HepG2 (cell line): Measurements from ENCODE around the gene MGAT5. TPM values are rescaled to one million over a fixed set of nuclear protein-coding genes. Genes with fewer than 3 reads are reported as not detected.

Experiments
- ATAC-seq: fragments of 200-7000 bp; cut with Tn5 transposase; 3 replicates; pipeline ENCODE4 v1.9.1; 2020; ENCODE audit warnings: mild to moderate bottlenecking, moderate library complexity
- BruUV-seq: library from RNA; stranded (reverse); fragments of 400-500 nt; replicated peaks from 2 replicates; lab custom pipeline; 2021; lab: Mats Ljungman, UMichigan
- CTCF ChIA-PET: fragments of 300-600 bp; formaldehyde crosslinking; extraction: SDS; loops from one replicate; lab custom pipeline; 2021; ENCODE audit warnings: low total read pairs, inconsistent platforms, low intra/inter-chr PET ratio; lab: Yijun Ruan, JAX
- POLR2A ChIA-PET: fragments of 350-600 bp; sonication (Branson Sonifier 250); formaldehyde crosslinking; loops from one replicate; lab custom pipeline; 2020; ENCODE audit warnings: antibody characterized with exemption, inconsistent platforms; lab: Yijun Ruan, JAX
- DNase-seq: peaks from one replicate; pipeline ENCODE4 v3.0.0-alpha.2; 2015; ENCODE audit warnings: low spot score
- FAIRE-seq: peaks from 3 replicates; lab custom pipeline; 2011; peaks lifted over from hg19 to GRCh38; lab: Jason Lieb, UNC
- H2AFZ ChIP-seq: one replicate; pipeline ENCODE4 v1.6.1; 2011; ENCODE audit warnings: low read length, inconsistent platforms
- H3K27ac ChIP-seq: fragments of 300-600 bp; 3 replicates; pipeline ENCODE4 v1.8.0; 2011; ENCODE audit warnings: mixed run types, mild to moderate bottlenecking, mixed read lengths, low read length, inconsistent platforms; ENCODE audit not compliant: insufficient read depth; ENCODE audit errors: extremely low read length
- H3K27me3 ChIP-seq, 2 experiments: fragments of 200-600 bp in 1 of 2; 2 replicates in 1 of 2; 3 replicates in 1 of 2; pipeline versions ENCODE4 v1.6.0 to v1.8.0; 2011; ENCODE audit warnings: low read length in 2 of 2, mild to moderate bottlenecking in 2 of 2, moderate library complexity in 2 of 2, inconsistent platforms in 1 of 2; ENCODE audit not compliant: insufficient read depth in 2 of 2, control insufficient read depth in 1 of 2
- H3K36me3 ChIP-seq, 2 experiments: fragments of 200-600 bp in 1 of 2; replicated peaks in 1 of 2; 2 replicates in 1 of 2; 3 replicates in 1 of 2; pipeline versions ENCODE4 v1.5.1 to v1.8.0; 2011; ENCODE audit warnings: low read length in 2 of 2, inconsistent platforms in 1 of 2; ENCODE audit not compliant: insufficient read depth in 2 of 2, control insufficient read depth in 1 of 2
- H3K4me1 ChIP-seq: 2 replicates; pipeline ENCODE4 v1.5.1; 2012; ENCODE audit warnings: low read length, inconsistent platforms; ENCODE audit not compliant: insufficient read depth
- H3K4me2 ChIP-seq: 2 replicates; pipeline ENCODE4 v1.6.0; 2011; ENCODE audit warnings: low read depth, low read length, inconsistent platforms
- H3K4me3 ChIP-seq, 3 experiments: fragments of 200-600 bp in 1 of 3; sonication (generic), shearing (Covaris generic) in 1 of 3; replicated peaks in 1 of 3; 2 replicates each; pipeline ENCODE4 v1.5.1; 2011 to 2016; ENCODE audit warnings: low read length in 3 of 3, inconsistent platforms in 2 of 3, low read depth in 2 of 3, mild to moderate bottlenecking in 2 of 3, control low read depth in 1 of 3, mixed read lengths in 1 of 3; ENCODE audit not compliant: insufficient read depth in 1 of 3
- H3K79me2 ChIP-seq: one replicate; pipeline ENCODE4 v1.6.1; 2011; ENCODE audit warnings: low read length, inconsistent platforms; ENCODE audit not compliant: insufficient read depth
- H3K9ac ChIP-seq: 2 replicates; pipeline ENCODE4 v1.6.0; 2011; ENCODE audit warnings: mild to moderate bottlenecking, low read depth, low read length, inconsistent platforms; ENCODE audit not compliant: insufficient read depth
- H3K9me3 ChIP-seq: 2 replicates; pipeline ENCODE4 v1.5.1; 2012; ENCODE audit warnings: mild to moderate bottlenecking, low read length
- H4K20me1 ChIP-seq: 2 replicates; pipeline ENCODE4 v1.6.0; 2011; ENCODE audit warnings: inconsistent platforms, mild to moderate bottlenecking, low read length, moderate library complexity; ENCODE audit not compliant: insufficient read depth
- CREB1 ChIP-seq, 2 experiments: fragments of 450-650 bp in 1 of 2; IDR thresholded peaks; 2 replicates each; pipeline ENCODE4 v1.6.1; 2016 to 2017; ENCODE audit warnings: control low read depth in 1 of 2, mild to moderate bottlenecking in 1 of 2, missing compliant biosample characterization in 1 of 2, missing genetic modification characterization in 1 of 2
- FOSL2 ChIP-seq: sonication (generic); formaldehyde crosslinking; IDR thresholded peaks from 2 replicates; pipeline ENCODE4 v1.4.0; 2020; ENCODE audit warnings: missing genetic modification reagents
- MTA1 ChIP-seq: sonication (generic); formaldehyde crosslinking; IDR thresholded peaks from 2 replicates; pipeline ENCODE4 v1.4.0; 2020; ENCODE audit warnings: missing genetic modification reagents, mild to moderate bottlenecking, borderline replicate concordance
- RBM22 ChIP-seq: fragments of 200-400 bp; formaldehyde crosslinking; optimal IDR thresholded peaks from 2 replicates; pipeline ENCODE3; 2017; ENCODE audit warnings: mild to moderate bottlenecking, low read length, moderate library complexity
- WGBS: methylation state at CpG from one replicate; pipeline ENCODE4 v1.1.6; 2017; ENCODE audit warnings: low lambda C conversion rate; 5-methylcytosine and 5-hydroxymethylcytosine counted together
- in situ Hi-C: cut with HindIII; loops from 2 replicates; pipeline ENCODE4 v1.10.0; 2017; ENCODE audit warnings: low pct_unique_long_range_greater_than_20kb; ENCODE audit not compliant: extremely low pct_ligation_motif_present
- intact Hi-C: fragments of 100-400 bp; cut with micrococcal nuclease; formaldehyde crosslinking; loops from one replicate; pipeline ENCODE4 v1.10.0; 2022; ENCODE audit not compliant: unreplicated experiment
- polyA plus RNA-seq, 8 experiments: library from polyadenylated mRNA; depleted of rRNA in 3 of 8; stranded (reverse) in 7 of 8; unstranded in 1 of 8; fragments of >200 nt; fragmentation: Illumina TruSeq in 4 of 8; extraction: Trizol in 4 of 8; gene quantifications; 2 replicates each; pipeline versions ENCODE4 v1.2.1 to v1.2.3, GENCODE V29; 2011 to 2016; ENCODE audit warnings: low read depth in 4 of 8, missing spikeins in 1 of 8, mixed read lengths in 1 of 8; ENCODE audit not compliant: insufficient read depth in 1 of 8
- total RNA-seq, 5 experiments: library from RNA; depleted of rRNA; stranded (reverse); fragments of >200 nt; fragmentation: Illumina TruSeq; extraction: Trizol; gene quantifications; 2 replicates each; pipeline ENCODE4 v1.2.3, GENCODE V29; 2016; ENCODE audit warnings: low read depth in 1 of 5

The MGAT5 gene
- total and polyA plus RNA-seq, 2 of the 13 experiments (the other 11 are each of a cell fraction or from before 2014, with no cell fraction given) = 33.1 to 60.2 TPM

GRCh38 chr2:134416637-134417036, 162.8 kb downstream of the MGAT5 start:
- Histone ChIP-seq H3K4me2 (peak overlapping the region; percentile 83), H3K9ac (no peak overlapping the region), H3K27me3 (no peaks in the 10 kb centered on the region), H3K4me3 (peak overlapping the region; percentile 19 to 74 (median 68); a peak in 3 of 6 replicates), H3K9me3 (no peaks in the 10 kb centered on the region), H3K27ac (no peak overlapping the region), H3K36me3 (peaks cover 6 to 41% of the 10 kb centered on the region in 2 experiments), H3K79me2 (peaks cover 91% of the 10 kb centered on the region), H2AFZ (no peak overlapping the region), H3K4me1 (peaks cover 74% of the 10 kb centered on the region), H4K20me1 (peaks cover 26% of the 10 kb centered on the region)
- DNase-seq = no peak
- no peak for FAIRE-seq
- TF ChIP-seq MTA1 (CRISPR knock-in tag) (no peak), FOSL2 (CRISPR knock-in tag) (0 out of 2 replicates have a peak, but pooled peaks have one; percentile 48)
- WGBS = 95% methylated on average over 1 of the region's 1 CpG
- no TSS peak for BruUV-seq
- intact Hi-C loops (no loop called here), in situ Hi-C loops (loop anchor here (10.0 kb wide), 1 partner anchor 172 kb away; no protein-coding TSS in a partner anchor)
- POLR2A ChIA-PET = interaction anchor here (1.0 to 1.1 kb wide), 2 partner anchors 16 to 17 kb away, joined by 3 read pairs; no protein-coding TSS in a partner anchor
- no peak for ATAC-seq
- CTCF ChIA-PET = no interaction called here

- ATAC-seq = no peak
- Histone ChIP-seq H3K4me2 (peak overlapping the region; percentile 41), H3K4me3 (peak overlapping the region in 1 of 3 experiments; percentile 19; a peak in 1 of 6 replicates), H3K4me1 (peaks cover 73% of the 10 kb centered on the region), H3K36me3 (peaks cover 9 to 55% of the 10 kb centered on the region in 2 experiments), H4K20me1 (peaks cover 26% of the 10 kb centered on the region), H3K9ac (no peak overlapping the region; the same call in 1 of the 2 replicates), H3K27ac (no peak overlapping the region), H2AFZ (no peak overlapping the region), H3K27me3 (no peaks in the 10 kb centered on the region), H3K79me2 (peaks cover 100% of the 10 kb centered on the region), H3K9me3 (no peaks in the 10 kb centered on the region)
- CTCF ChIA-PET = no interaction called here
- WGBS = 87% methylated on average over 5 of the region's 5 CpGs
- FAIRE-seq = no peak
- POLR2A ChIA-PET = interaction anchor here (1.1 to 5.2 kb wide), 2 partner anchors 9 to 14 kb away, joined by 4 to 22 read pairs; no protein-coding TSS in a partner anchor
- intact Hi-C loops = no loop called here
- DNase-seq = no peak
- in situ Hi-C loops = loop anchor here (10.0 kb wide), 1 partner anchor 173 kb away; no protein-coding TSS in a partner anchor
- TF ChIP-seq CREB1 (IDR thresholded peaks at IDR 0.05) (no peak), CREB1 (CRISPR knock-in tag; IDR thresholded peaks at IDR 0.05) (no peak), RBM22 (peak; percentile 52)
- no TSS peak for BruUV-seq
Measured at GRCh38 chr2:134417968-134418582, 164.2 kb downstream of the MGAT5 start.
